ENCODE results near the gene TMEM234.
"Not testable (repeated sequence)": the region's sequence is repeated elsewhere in the genome, so short reads cannot be mapped to it uniquely, and the experiment has no call there.

The TMEM234 gene

DNA sequence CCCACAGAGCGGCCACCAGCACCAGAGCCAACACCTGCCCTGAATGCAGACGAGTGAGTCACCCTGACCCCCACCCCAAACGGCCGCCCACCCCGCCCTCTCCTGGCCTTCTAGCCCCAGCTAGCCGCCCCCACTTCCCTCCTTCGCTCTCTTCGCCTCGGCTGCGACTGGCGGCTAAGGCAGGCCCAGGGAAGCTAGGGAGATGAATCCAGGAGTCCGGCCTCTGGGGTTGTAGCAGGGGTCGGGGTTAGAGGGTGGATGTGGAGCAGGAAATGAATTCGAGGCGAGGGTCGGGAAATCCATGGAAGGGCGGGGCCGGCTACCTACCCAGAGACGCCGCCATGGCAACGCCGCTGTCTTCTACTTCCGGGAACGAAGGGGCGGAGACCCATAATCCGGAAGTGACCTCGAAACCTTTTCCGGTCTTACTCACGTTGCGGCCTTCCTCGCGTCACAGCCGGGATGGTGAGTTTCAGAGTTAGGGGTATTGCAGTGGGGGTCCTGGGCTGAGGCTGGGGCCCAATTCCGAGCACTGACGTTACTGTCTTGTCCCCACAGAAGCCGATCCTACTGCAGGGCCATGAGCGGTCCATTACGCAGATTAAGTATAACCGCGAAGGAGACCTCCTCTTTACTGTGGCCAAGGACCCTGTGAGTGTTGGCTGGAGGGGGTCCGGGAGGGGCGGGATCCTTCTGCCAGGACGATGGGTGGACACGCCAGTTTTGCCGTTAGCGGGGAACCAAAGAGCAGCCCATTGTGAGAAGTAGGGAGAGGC, at the start of gene TMEM234, which contains the start of gene EIF3I:
TSS of gene TMEM234 (minus strand) at position 374 of the 776 bp plus-strand sequence. CDS start at position 343, 31 bp downstream.
TSS of gene EIF3I (plus strand) at position 428 of the 776 bp plus-strand sequence. CDS start at position 463, 35 bp downstream.
- Mint-ChIP-seq H3K4me1 (ENCODE audit: low read depth) (peaks cover 41% of the 10 kb centered on the region), H3K9me3 (no peaks in the 10 kb centered on the region), H3K4me3 (peak within 1 kb of the TSS; percentile 98), H3K27me3 (no peaks in the 10 kb centered on the region), H3K36me3 (ENCODE audit: low read depth) (peaks cover 77% of the 10 kb centered on the region), H3K27ac (peak within 1 kb of the TSS; percentile 99)
- peak; percentile 92 for DNase-seq

DNA sequence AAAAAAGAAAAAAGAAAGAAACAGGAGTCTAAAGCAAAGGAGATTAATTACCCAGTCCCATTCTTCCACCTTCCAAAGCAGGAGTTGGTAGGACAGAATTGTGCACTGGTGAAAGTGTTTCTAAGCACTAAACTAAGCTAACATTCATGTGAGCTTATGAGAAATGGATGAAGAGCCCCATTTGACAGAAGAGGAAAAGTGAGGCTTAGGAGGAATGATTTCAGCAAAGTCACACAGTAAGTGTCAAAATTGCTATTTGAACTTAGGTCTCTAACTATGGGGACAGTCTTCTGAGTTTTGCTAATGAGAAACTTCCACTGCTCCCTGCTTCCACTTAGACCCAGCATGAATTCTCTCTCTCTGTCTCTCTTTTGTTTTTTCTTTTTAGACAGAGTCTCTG, 47.6 kb upstream of the TMEM234 start:
- Mint-ChIP-seq H3K27me3 (no peaks in the 10 kb centered on the region), H3K36me3 (ENCODE audit: low read depth) (peaks cover 49% of the 10 kb centered on the region), H3K9me3 (no peaks in the 10 kb centered on the region), H3K4me1 (ENCODE audit: low read depth) (peaks cover 68% of the 10 kb centered on the region), H3K27ac (peak overlapping the region; percentile 85), H3K4me3 (no peak overlapping the region)
- no peak for DNase-seq

DNA sequence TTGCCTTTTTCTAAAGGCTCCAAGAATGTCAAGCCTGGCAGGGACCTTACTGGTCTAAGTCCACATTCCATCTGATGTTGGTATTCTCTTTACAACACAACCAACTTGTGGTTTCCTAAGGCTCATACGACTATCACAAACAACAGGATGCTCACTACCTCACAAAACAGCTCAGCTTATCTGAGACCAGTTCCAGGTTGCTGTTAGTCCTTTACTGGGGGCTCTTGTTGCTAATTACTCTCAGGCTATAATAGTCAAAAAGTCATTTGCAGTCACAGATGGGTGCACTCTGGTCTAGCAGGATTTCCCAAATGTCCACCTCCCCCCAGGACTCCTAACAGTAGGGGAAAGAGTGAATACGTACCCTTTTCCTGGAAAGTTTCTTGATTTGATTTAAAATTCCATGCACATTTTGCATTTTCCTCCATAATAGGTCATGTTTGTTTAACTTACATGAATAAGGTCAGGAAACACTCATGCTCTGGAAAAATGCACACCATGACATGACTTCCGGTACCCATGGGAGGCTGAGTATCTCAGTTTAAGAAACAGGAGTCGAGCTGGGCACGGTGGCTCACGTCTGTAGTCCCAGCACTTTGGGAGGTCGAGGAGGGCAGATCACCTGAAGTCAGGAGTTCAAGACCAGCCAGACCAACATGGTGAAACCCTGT, 44.9 kb upstream of the TMEM234 start:
- peak overlapping the region; percentile 97 for H3K27ac Mint-ChIP-seq
- H3K4me3 Mint-ChIP-seq, result peak overlapping the region; percentile 50
- H3K27me3 Mint-ChIP-seq, result no peaks in the 10 kb centered on the region
- DNase-seq, result no peak
- H3K9me3 Mint-ChIP-seq, result no peaks in the 10 kb centered on the region
- peaks cover 60% of the 10 kb centered on the region for H3K4me1 Mint-ChIP-seq (ENCODE audit: low read depth)
- peaks cover 47% of the 10 kb centered on the region for H3K36me3 Mint-ChIP-seq (ENCODE audit: low read depth)

DNA sequence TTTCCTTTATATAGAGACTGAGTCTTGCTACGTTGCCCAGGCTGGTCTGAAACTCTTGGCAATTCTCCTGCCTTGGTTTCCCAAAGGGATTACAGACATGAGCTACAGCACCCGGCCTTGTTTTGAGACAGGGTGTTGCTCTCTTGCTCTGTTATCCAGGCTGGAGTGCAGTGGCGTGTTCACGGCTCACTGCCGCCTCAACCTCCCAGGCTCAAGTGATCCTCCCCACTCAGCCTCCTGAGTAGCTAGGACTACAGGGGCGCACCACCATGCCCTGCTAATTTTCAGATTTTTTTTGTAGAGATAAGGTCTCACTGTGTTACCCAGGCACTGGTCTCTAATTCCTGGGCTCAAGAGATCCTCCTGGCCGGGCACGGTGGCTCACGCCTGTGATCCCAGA, 43.7 kb upstream of the TMEM234 start:
- peaks cover 41% of the 10 kb centered on the region for H3K36me3 Mint-ChIP-seq (ENCODE audit: low read depth)
- H3K4me3 Mint-ChIP-seq, result no peak overlapping the region
- peaks cover 50% of the 10 kb centered on the region for H3K4me1 Mint-ChIP-seq (ENCODE audit: low read depth)
- H3K27me3 Mint-ChIP-seq, result no peaks in the 10 kb centered on the region
- H3K27ac Mint-ChIP-seq, result peak overlapping the region; percentile 85
- H3K9me3 Mint-ChIP-seq, result no peaks in the 10 kb centered on the region
- no peak for DNase-seq

DNA sequence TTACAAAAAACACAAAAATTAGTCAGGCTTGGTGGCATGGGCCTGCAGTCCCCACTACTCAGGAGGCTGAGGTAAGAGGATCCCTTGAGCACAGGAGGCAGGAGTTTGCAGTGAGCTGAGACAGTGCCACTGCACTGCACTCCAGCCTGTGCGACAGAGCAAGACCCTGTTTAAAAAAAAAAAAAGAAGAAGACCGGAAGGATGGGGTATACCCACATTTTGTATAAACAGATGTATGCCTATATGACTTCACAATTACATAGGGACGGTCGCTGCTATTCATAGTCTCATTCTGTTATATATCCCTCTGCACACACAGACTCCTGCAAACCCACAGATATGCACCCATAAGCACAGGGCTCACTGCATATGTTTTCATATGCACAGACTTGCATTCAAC, 41.6 kb upstream of the TMEM234 start:
- H3K9me3 Mint-ChIP-seq, result no peaks in the 10 kb centered on the region
- no peak for DNase-seq
- peaks cover 49% of the 10 kb centered on the region for H3K36me3 Mint-ChIP-seq (ENCODE audit: low read depth)
- H3K4me1 Mint-ChIP-seq (ENCODE audit: low read depth), result peaks cover 51% of the 10 kb centered on the region
- H3K27ac Mint-ChIP-seq, result peak overlapping the region; percentile 92
- no peak overlapping the region for H3K4me3 Mint-ChIP-seq
- H3K27me3 Mint-ChIP-seq, result no peaks in the 10 kb centered on the region

DNA sequence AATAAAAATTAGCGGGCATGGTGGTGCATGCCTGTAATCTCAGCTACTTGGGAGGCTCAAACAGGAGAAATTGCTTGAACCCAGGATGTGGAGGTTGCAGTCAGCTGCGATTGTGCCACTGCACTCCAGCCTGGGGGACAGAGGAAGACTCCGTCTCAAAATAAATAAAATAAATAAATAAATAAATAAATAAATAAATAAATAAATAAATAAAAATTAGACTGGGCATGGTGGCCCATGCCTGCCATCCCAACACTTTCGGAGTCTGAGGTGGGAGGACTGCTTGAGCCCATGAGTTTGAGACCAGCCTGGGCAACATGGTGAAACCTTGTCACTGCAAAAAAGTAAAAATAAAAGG, 41.1 kb upstream of the TMEM234 start:
- H3K27me3 Mint-ChIP-seq, DNase-seq, H3K9me3 Mint-ChIP-seq, H3K4me3 Mint-ChIP-seq: not testable (repeated sequence)
- Mint-ChIP-seq H3K27ac (peak overlapping the region; percentile 92), H3K4me1 (ENCODE audit: low read depth) (peaks cover 52% of the 10 kb centered on the region), H3K36me3 (ENCODE audit: low read depth) (peaks cover 50% of the 10 kb centered on the region)

DNA sequence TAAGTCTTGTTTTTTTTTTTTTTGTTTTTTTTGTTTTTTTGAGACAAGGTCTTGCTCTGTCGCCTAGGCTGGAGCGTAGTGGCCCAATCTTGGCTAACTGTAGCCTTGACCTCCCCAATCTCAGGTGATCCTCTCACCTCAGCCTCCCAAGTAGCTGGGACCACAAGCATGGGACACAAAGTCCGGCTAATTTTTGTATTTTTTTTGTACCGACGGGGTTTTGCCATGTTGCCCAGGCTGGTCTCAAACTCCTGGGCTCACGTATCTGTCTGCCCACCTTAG, 35.0 kb upstream of the TMEM234 start:
- H3K36me3 Mint-ChIP-seq (ENCODE audit: low read depth), result peaks cover 65% of the 10 kb centered on the region
- no peak for DNase-seq
- peak overlapping the region; percentile 96 for H3K27ac Mint-ChIP-seq
- no peaks in the 10 kb centered on the region for H3K27me3 Mint-ChIP-seq
- H3K4me3 Mint-ChIP-seq, result peak overlapping the region; percentile 74
- H3K4me1 Mint-ChIP-seq (ENCODE audit: low read depth), result peaks cover 58% of the 10 kb centered on the region
- H3K9me3 Mint-ChIP-seq, result no peaks in the 10 kb centered on the region

DNA sequence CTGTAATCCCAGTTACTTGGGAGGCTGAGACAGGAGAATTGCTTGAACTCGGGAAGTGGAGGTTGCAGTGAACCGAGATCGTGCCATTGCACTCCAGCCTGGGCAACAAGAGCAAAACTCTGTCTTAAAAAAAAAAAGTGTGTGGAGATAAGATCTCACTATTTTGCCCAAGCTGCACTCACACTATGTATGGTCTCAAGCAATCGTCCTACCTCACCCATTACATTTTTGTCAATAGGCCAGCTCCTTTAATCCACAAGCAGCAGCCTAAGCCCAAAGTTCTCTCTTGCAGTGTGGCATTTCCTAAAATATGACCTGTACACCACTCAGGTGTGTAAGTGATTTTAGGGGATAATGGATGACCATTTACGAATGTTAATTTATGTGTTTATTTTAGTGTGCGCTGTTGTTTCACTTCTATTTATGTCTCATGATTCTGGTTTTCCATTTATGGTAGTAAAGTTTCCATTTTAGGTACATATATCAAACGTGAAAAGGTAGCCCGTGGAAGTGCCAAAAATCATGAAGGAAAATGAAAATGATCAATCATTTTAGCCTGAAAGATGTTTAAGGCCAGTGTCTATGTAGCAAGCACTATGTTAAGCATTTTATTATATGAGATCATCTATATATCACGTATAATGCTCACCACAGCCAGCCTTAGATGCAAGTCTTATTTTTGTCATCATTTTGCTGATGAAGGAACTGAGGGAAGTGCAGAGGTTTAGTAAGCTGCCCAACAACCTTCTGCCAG, 34.5 kb upstream of the TMEM234 start:
- peaks cover 60% of the 10 kb centered on the region for H3K4me1 Mint-ChIP-seq (ENCODE audit: low read depth)
- peak overlapping the region; percentile 96 for H3K27ac Mint-ChIP-seq
- H3K36me3 Mint-ChIP-seq (ENCODE audit: low read depth), result peaks cover 70% of the 10 kb centered on the region
- peak overlapping the region; percentile 74 for H3K4me3 Mint-ChIP-seq
- no peaks in the 10 kb centered on the region for H3K9me3 Mint-ChIP-seq
- H3K27me3 Mint-ChIP-seq, result no peaks in the 10 kb centered on the region
- no peak for DNase-seq

DNA sequence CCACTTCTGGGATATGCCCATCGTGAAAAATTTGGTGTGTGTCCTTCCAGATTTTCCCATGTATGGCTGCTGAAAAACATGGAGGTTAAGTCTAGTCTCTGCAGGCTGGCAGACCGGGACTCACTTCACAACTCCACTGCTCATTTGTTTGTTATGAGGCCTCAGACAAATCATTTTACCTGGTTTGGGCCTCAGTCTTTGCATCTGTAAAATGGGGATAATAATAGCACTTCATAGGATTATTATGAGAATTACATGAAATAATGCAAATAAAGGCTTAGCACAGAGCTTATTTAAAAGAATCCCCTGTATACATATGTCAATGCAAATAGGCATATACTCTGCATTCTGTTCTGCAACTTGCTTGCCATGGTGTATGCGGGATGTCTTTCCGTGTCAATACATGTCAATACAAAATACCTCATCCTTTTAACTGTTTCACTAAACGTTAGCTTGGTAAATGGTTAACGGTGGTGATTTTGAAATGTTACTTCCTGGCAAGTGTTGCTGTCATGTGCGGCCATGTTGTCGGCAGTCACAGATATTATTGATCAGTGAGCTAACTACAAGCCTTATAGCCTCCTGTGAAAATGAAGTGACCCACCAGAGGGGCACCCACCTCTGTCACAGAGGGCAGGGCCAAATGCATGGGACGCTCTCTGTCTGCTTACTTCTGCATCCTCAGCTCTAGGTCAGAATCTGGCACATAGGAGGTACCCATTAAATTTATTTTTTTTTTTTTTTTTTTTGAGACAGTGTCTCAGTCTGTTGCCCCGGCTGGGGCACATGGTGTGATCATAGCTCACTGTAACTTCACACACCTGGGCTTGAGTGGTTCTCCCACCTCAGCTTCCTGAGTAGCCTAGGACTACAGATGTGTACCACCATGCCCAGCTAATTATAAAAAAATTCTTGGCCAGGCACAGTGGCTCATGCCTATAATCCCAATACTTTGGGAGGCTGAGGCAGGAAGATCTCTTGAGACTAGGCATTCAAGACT, 33.2 kb upstream of the TMEM234 start:
- peaks cover 63% of the 10 kb centered on the region for H3K4me1 Mint-ChIP-seq (ENCODE audit: low read depth)
- peaks cover 69% of the 10 kb centered on the region for H3K36me3 Mint-ChIP-seq (ENCODE audit: low read depth)
- H3K9me3 Mint-ChIP-seq, result no peaks in the 10 kb centered on the region
- peak overlapping the region; percentile 80 for H3K4me3 Mint-ChIP-seq
- peak overlapping the region; percentile 93 for H3K27ac Mint-ChIP-seq
- H3K27me3 Mint-ChIP-seq, result no peaks in the 10 kb centered on the region
- peak; percentile 55 for DNase-seq

DNA sequence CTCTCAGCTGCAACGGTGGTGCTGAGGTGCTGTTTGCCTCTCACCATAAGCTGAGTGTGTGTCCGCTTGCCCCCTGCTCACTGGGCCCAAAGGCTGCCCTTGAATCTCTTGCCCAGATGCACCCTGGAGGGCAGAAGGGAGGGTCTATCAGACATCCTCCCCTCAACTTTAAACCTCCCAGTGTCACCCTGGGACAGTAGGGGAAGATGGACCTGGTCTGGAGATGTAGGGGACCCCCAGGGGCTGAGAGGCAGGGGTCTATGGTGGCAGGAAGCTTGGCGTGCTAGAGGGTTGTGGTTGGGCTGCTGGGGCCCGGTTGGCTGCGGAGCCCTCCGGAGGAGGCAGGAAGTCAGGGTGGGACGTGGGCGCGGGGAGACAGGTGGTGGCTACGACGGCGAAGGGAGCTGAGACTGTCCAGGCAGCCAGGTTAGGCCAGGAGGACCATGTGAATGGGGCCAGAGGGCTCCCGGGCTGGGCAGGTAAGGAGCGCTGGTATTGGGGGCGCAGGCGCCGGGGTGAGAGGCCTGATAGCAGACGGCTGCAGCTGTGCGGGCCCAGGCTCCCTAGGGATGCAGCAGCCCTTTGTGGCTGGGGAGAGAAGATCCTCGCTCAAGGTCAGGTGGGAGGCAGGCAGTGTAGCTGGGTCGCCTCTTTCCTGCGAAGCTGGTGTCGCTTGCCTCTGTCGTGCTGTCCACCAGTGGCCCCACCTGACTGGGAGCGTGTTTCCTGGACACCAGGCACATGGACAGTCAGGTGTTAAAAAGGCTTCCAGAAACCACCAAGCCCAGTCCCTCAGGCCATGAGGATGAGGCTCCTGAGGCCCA, 29.0 kb upstream of the TMEM234 start, which contains the start of gene LCK:
TSS of gene LCK (plus strand) at position 373 of the 824 bp plus-strand sequence. CDS start 23,065 bp downstream, outside the sequence.
- Mint-ChIP-seq H3K4me1 (ENCODE audit: low read depth) (peaks cover 74% of the 10 kb centered on the region), H3K27me3 (no peaks in the 10 kb centered on the region)
- peak; percentile 83 for DNase-seq

DNA sequence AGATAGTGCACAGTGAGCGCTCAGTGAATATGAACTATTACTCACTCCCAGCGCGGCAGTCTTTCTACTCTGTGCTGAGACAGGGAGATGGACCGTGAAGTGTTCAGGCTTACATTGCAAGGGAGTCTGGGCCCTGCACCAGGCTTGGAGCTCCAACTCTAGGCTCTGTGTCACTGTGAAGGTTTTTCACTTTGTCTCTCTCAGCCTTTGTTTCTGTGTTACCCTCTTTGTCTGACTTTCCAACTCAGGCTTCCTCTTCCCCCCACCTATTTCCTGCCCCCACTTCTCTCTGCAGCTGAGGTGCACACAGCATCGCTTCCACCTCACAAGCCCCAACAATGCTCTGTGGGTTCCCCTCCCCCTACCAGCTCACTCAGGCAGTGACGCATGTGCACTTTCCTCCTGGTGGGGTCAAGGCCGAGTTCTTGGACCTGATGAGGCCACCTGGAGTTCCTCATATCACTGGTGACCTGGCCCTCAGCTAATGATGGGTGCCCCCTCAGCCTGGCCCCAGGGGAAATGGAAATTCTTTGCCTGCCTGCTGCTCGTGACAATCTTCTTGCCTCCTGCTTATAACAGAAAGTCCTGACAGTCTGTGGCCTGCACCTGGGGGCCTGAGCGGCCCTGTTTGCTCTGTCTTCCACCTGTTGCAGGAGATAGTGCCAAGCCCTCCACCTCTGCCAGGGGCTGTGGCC, 27.8 kb upstream of the TMEM234 start:
- Mint-ChIP-seq H3K27ac (peak overlapping the region; percentile 96), H3K9me3 (no peaks in the 10 kb centered on the region), H3K27me3 (no peaks in the 10 kb centered on the region), H3K4me3 (peak overlapping the region; percentile 95), H3K36me3 (ENCODE audit: low read depth) (peaks cover 36% of the 10 kb centered on the region), H3K4me1 (ENCODE audit: low read depth) (peaks cover 69% of the 10 kb centered on the region)
- DNase-seq, result peak; percentile 83

More for the DNA sequence above, 29.0 kb upstream of the TMEM234 start, which contains the start of gene LCK:
- Mint-ChIP-seq H3K36me3 (ENCODE audit: low read depth) (peaks cover 42% of the 10 kb centered on the region), H3K9me3 (no peaks in the 10 kb centered on the region), H3K27ac (peak within 1 kb of the TSS; percentile 96), H3K4me3 (peak within 1 kb of the TSS; percentile 95)

DNA sequence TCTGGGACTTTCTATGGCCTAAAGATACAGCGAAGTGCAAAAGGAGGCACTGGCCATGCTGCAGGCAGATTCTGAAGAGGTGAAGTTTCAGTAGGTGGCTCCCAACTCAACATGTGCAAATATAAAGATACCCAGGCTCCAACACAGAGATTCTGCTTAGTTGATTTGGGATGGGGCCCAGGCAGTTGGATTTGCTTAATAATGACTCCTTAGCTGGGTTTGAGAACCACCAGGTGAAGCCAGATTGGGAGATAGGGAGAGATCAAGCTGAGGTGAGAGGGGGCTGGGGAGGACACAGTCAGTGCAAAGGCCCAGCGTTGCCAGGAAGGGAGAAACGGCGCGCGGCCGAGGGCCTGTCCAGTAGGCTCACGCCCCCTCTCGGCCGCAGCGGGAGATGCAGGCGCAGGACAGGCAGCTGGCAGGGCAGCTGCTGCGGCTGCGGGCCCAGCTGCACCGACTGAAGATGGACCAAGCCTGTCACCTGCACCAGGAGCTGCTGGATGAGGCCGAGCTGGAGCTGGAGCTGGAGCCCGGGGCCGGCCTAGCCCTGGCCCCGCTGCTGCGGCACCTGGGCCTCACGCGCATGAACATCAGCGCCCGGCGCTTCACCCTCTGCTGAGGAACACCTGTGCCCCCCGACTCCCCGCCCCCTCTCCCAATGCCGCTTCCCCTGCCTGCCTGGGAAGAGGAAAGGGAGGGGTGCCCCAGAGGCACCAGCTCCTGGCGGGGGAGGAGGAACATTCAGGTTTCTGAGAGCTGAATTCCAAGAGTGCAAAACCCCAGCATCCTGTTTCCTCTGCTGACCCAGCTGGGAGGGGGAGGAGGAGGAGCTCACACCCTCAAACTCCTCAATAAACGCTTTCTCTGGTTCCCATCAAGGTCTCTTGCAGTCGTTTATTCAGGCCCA, 26.1 kb upstream of the TMEM234 start:
- H3K9me3 Mint-ChIP-seq, result no peaks in the 10 kb centered on the region
- H3K4me1 Mint-ChIP-seq (ENCODE audit: low read depth), result peaks cover 58% of the 10 kb centered on the region
- peaks cover 23% of the 10 kb centered on the region for H3K36me3 Mint-ChIP-seq (ENCODE audit: low read depth)
- H3K27me3 Mint-ChIP-seq, result no peaks in the 10 kb centered on the region
- peak; percentile 87 for DNase-seq
- peak overlapping the region; percentile 96 for H3K27ac Mint-ChIP-seq
- peak overlapping the region; percentile 54 for H3K4me3 Mint-ChIP-seq

All from activated T-cell treated with anti-CD3 and anti-CD28 coated beads, Interleukin-2, amount 50 U/mL, for 24 hours (primary cell).